Measurements from ENCODE around the gene YPEL2. TPM values are rescaled to one million over a fixed set of nuclear protein-coding genes. Genes with fewer than 3 reads are reported as not detected.

YPEL2 gene
- total and polyA plus RNA-seq, 2 donors (not counting 3 experiments of a cell fraction or from before 2014, with no cell fraction given): 36.5 to 66.8 TPM

DNA sequence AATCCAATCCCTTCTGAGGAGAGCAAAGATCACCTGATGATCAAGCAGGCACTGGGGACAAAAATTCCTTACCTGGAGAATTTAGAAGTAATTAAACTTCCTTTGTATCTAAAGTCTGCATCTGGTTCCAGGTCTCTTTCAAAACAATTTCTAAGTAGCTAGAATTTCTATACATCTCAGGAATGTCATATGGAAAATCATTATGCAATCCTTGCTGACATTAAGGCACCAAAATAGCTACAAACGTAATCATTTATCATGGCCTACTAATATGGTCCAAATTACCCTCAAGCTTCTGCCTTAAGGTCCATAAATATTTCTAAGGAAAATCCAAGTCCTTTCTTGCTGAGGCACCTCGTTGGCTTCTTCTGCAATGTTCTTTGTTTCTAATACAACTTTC lies 32.9 kb upstream of the YPEL2 start:
- dilution Hi-C loops (cut with MboI; ENCODE audit: extremely low pct_ligation_motif_present, low sequenced_read_pairs): no loop called here
- no peak for FAIRE-seq
- POLR2A ChIA-PET: no interaction called here

More for the DNA sequence above, 32.9 kb upstream of the YPEL2 start:
- Histone ChIP-seq H3K79me2 (ENCODE audit: control insufficient read depth, insufficient read depth, low read length) (no peaks in the 10 kb centered on the region), H3K9me1 (replicated peaks; ENCODE audit: control insufficient read depth, extremely low read depth, insufficient read depth, low read length) (no peaks in the 10 kb centered on the region), H3K4me3 (replicated peaks in 1 of 3; ENCODE audit: insufficient read depth in 1 of 3, low read depth in 1 of 3, low read length in 3 of 3) (no peak overlapping the region), H3K27me3 (ENCODE audit: control insufficient read depth in 2 of 2, insufficient read depth in 2 of 2, low read length in 2 of 2) (no peaks in the 10 kb centered on the region), H3K27ac (ENCODE audit: insufficient read depth, low read depth, low read length) (no peak overlapping the region), H3K9ac (replicated peaks; ENCODE audit: extremely low read depth, insufficient read depth, low read length) (no peak overlapping the region), H3K9me3 (replicated peaks; ENCODE audit: control insufficient read depth, insufficient read depth, low read length) (no peaks in the 10 kb centered on the region), H3K4me1 (ENCODE audit: control insufficient read depth, extremely low read depth, insufficient read depth, low read length) (no peaks in the 10 kb centered on the region), H3K4me2 (ENCODE audit: insufficient read depth, low read length) (no peak overlapping the region), H4K20me1 (replicated peaks; ENCODE audit: control insufficient read depth, extremely low read depth, insufficient read depth, low read length) (no peaks in the 10 kb centered on the region), H3K36me3 (ENCODE audit: control insufficient read depth in 2 of 2, extremely low read depth in 1 of 2, insufficient read depth in 2 of 2, low read length in 2 of 2) (no peaks in the 10 kb centered on the region), H2AFZ (ENCODE audit: low read depth, low read length) (no peak overlapping the region)
- TF ChIP-seq CTCF (IDR thresholded peaks at IDR 0.05; ENCODE audit: extremely low read depth in 1 of 2, insufficient read depth in 1 of 2, low read depth in 1 of 2, low read length in 2 of 2): no peak
- no peak for TF ChIP-seq POLR2AphosphoS5 (IDR thresholded peaks at IDR 0.05; ENCODE audit: insufficient read depth, low read depth, low read length)
- no peak for TF ChIP-seq EZH2 (IDR thresholded peaks at IDR 0.05; ENCODE audit: borderline replicate concordance, low read depth, low read length, severe bottlenecking)
- TF ChIP-seq MYC (IDR thresholded peaks at IDR 0.05; ENCODE audit: low read depth, low read length): no peak
- no peak for TF ChIP-seq JUN (IDR thresholded peaks at IDR 0.05; ENCODE audit: borderline replicate concordance, insufficient read depth, insufficient read length, low read depth)
- TF ChIP-seq POLR2A (IDR thresholded peaks at IDR 0.05; ENCODE audit: low read depth, low read length): no peak
- TF ChIP-seq, protein P1, sequence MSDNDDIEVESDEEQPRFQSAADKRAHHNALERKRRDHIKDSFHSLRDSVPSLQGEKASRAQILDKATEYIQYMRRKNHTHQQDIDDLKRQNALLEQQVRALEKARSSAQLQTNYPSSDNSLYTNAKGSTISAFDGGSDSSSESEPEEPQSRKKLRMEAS (IDR thresholded peaks at IDR 0.05; ENCODE audit: insufficient read depth, insufficient read length): no peak
- TF ChIP-seq GATA2 (IDR thresholded peaks at IDR 0.05; ENCODE audit: insufficient read depth, insufficient read length, low read depth, low read length): no peak
- TF ChIP-seq FOS (IDR thresholded peaks at IDR 0.05; ENCODE audit: borderline replicate concordance, insufficient read depth, low read length): no peak
- CTCF ChIA-PET: interaction anchor here (1.6 kb wide), 1 partner anchor 12 kb away, joined by 6 read pairs; no protein-coding TSS in a partner anchor
- no TSS peak for BruUV-seq (replicated peaks)
- intact Hi-C loops (cut with micrococcal nuclease): no loop called here
- no peak for DNase-seq (ENCODE audit: low read depth, low spot score)
